NCI-H345 treated with DMSO at 0.1 percent for 48 hours (cell line): Measurements from ENCODE around the gene ZSCAN26.
"Not testable (repeated sequence)": the region's sequence is repeated elsewhere in the genome, so short reads cannot be mapped to it uniquely, and the experiment has no call there.

ENCODE experiments used
- DNase-seq: peaks from one replicate; lab custom pipeline; 2025; ENCODE audit not compliant: unreplicated experiment; lab: John Stamatoyannopoulos, UW

Gene ZSCAN26

DNA sequence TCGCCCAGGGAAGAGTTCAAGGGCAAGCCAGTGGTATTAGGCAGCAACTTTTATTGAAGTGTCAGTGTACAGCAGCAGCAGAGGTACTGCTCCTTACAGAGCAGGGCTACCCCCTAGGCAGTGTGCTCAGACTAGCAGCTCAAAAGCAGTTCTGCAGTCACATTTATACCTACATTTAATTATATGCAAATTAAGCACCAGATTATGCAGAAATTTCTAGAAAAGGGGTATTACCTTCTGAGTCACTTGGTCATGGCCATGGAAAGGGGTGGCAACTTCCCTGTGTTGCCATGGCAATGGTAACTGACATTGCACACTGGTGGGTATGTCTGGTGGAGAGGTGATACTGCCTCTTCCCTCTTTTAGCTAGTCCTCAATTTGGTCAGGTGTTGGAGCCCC is 12.8 kb upstream of the ZSCAN26 start:
- no peak for DNase-seq

DNA sequence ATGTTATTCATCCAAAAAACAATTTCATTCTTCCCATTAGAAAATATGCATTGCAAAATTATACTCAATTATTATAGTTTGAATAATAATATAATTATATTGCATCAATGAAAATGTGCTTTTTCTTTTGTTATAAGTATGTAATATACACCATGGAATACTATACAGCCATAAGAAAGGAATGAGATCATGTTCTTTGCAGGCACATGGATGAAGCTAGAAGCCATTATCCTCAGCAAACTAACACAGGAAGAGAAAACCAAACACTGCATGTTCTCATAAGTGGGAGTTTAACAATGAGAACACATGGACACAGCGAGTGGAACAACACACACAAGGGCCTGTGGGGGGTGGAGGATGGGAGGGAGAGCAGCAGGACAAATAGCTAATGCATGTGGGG is 9.9 kb upstream of the ZSCAN26 start:
- no peak for DNase-seq

DNA sequence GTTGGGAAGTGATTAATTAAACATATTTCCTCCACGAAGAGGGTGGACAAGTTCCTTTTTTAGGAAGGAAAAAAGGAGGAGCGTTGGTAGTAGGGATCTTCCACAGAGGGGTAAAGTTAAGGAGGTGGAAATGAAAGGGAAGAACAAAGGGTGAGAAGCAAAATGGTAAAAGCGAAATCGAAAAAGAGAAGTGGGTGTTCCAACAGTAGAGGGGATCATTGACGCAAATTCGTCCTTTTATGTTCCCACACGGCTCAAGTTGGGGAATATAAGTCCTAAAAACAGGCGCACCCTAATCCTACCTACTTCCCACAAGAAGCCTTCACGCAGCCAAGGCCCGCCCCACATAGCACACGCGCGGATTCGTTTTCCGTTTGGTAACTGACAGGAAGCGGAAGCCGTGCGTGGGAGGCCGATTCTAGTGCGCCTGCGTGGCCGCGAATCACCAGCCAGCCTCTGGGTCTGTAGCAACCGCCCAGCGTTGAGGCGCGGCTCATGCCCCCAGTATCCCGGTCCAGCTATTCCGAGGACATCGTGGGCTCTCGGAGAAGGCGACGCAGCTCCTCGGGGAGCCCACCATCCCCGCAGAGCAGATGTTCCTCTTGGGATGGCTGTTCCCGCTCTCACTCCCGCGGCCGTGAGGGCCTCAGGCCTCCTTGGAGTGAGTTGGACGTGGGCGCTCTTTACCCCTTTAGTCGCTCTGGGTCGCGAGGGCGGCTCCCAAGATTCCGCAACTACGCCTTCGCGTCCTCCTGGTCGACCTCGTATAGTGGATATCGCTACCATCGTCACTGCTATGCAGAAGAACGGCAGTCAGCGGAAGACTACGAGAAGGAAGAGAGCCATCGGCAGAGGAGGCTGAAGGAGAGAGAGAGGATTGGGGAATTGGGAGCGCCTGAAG is 7.8 kb upstream of the ZSCAN26 start, which contains the start of gene NKAPL:
NKAPL (plus strand) TSS at position 421 of the 901 bp plus-strand sequence; CDS start at position 496, 75 bp downstream.
- no peak for DNase-seq

DNA sequence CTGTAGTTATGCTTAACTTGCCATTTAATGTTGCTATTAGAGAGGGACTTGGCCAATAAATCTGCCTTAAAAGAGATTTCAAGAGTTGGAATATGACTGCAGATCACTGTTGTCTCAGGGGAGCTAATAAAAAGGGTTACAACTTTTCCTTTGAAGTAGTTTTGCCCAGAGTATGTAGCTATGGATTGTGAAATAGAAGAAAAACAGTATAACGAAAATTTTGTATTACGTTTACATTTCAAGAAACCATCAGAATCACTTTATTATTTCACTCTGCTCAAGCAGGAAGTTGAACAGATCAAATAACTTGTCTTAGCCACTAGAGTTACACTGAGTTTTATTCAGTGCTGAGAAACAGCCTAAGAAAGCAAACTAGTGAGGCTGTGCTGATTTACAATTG is 3.0 kb upstream of the ZSCAN26 start:
- DNase-seq = no peak

DNA sequence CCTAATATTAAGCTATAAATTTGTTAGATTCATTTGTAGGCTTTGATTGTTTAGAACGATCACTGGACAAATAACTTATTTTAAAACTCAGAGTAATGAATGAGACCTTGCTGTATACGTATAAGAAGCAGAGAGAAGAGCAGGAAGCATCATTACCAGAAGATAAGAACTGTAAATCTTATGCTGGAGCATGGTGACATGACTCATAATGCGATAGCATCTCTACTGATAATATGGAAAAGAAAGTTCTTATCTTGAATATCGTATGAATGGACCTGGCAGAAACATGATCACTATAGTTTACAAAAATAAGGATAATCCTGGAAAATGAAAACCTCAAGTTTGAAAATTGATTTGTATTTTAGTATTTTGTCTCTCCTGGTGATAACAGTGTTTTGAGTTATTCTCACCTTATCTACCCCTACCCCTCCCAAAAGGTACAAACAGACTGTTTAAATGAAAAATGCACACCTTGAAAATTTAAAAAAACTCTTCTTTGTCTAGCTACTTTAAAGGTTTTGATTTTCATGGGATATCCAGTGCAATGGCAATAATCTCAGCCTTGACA is 2.0 kb upstream of the ZSCAN26 start:
- DNase-seq = no peak

DNA sequence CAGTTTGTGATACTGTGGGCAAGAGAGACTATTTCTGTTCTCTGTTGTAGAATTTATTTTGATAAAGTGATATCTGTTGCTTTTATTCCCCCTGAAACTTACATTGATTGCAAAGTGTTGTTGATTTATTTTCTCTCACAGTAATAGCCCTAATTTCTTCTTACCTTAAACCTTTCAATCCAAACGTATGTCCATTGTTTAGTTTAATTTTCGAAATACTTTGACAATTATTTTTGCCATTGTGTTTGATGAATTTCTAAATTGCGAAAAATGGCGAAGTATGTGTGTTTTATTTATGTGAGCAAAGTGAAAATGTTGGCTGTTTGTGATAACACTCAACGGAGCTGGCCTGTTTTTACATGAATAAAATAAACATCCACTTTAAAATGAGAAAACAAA is 381 bp upstream of the ZSCAN26 start:
- DNase-seq = no peak

DNA sequence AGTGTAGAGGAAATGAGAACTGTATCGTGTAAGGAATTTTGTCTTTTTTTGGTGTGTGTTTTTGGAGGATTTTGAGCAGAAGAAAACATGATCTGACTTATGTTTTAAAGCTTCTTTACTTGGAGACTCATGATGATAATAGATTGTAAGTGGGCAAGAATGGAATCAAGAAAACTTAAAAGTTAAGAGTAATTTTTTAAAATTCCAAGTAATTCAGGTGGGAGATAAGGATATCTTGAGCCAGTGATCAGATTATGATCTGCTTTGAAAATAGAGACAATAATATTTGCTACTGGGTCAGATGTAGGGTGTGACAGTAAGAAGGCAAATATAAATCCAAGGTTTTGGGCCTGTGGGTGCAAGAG is 734 bp downstream of the ZSCAN26 start:
- DNase-seq = no peak

DNA sequence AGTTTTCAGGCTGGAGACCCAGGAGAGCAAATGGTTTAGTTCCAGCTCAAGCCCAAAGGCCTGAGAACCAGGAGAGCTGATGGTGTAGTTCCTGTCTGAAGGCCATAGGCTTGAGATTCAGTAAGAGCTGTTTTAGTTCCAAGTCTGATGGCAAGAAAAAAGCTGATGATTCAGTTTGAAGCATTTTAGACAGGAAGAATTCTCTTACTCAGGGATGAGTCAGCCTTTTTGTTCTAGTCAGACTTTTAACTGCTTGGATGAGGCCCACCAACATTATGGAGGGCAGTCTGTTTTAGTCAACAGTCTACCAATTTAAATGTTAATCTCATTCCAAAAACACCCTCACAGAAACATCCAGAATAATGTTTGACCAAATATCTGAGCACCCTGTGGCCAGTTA is 2.5 kb downstream of the ZSCAN26 start:
- DNase-seq = no peak

DNA sequence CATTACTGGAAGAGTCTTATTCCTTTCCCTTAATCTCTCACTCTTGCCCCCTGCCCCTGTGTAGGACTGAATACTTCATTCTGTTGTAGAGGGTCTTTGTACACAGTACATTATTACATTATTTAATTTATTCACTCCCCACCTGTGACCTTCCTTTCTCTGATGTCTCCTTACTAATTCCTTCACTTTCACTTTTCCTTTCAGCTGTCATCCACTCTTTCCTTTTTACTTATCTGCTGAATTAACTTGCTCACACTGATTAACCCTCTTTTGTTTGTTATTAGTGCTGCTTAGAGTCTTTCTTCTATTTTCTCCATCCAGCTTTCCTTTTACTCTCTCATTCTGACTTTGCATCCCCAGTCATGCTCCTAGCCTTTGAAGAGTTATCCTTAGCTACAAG is 7.9 kb downstream of the ZSCAN26 start:
- DNase-seq = no peak

DNA sequence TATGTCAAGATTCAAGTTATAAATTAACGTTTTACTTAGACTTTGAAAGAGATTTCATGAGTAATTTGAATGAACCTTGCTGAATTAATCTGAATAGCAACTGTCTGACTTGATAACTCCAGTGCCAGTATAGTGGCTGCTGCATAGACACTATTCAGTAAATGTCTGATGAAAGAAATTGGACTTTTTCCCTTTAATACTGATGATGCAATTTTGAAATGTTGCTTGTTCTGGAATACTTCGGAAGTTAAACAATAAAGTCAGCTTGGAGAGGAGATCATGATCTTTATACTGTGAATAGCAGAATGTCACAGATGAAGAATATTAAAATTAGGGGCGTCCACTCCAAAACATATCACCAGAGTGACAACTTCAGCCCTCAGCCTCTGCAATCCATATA is 10.8 kb downstream of the ZSCAN26 start:
- no peak for DNase-seq

DNA sequence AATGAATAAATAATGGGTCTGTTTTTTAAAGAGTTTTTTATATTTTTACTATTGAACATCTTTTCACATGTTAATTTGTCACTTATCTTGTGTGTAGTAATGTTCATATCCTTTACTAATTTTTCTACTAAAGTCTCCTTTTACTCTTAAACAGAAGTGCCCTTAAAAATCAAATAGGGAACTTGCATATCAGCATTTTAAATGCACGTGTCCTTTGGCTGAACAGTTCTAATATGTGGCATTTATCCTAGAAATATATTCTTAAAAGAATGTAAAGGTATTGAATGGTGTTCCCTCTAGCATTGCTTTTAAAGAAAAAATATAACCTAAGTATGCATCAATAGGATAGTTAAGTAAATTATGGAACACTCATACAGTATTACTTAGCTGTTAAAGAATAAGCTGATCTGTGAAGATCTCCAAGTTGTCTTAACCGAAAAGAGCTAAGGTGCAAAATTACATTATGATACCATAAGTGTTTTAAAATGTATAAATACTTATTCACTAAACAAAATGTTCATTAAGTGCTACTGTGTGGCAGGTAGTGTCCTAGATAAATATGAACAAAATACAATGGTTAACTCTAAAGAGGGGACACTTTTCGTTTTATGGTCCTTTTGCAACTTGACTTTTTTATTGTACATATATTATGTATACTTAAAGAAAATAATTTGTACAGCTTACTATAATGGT is 13.8 kb downstream of the ZSCAN26 start:
- DNase-seq = no peak

DNA sequence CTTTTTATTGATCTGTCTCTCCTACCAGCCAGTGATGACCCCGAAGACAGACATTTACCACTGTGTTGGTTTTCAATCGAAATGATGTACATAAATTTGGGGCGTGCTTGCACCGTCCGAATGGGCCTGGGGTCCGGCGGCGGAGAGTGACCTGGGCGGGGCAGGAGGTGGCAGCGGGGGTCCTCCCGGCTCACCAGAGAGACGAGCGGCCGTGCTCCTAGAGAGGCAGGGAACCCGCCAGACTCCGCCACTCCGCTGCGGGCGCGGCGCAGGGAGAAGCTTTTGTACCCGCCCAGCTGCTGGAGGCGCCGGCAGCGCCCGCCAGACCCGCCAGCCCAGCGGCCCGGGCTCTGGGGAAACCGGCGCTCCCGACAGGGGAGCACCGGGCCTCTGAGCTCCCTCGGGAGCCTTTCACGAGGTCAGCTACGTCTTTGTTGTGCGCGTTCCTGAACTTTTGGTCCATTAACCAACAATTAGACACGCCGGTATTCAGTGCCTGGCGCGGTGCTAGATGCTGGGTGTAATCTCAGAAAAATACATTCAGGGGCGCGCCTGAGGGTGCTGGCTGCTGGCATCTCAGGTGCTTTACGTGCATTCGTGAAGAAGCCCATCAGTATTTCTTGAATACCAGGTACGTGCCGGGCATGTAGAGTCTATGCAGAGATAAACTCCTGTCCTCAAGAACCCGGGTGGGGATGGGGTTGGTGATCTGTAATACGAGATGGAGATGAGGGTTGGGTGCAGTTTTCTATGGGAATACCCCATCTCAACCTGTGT is 14.5 kb downstream of the ZSCAN26 start, which contains the start of gene PGBD1:
PGBD1 (plus strand) TSS at position 285 of the 777 bp plus-strand sequence. CDS start 2,242 bp downstream, outside the sequence.
- peak; percentile 47 for DNase-seq

DNA sequence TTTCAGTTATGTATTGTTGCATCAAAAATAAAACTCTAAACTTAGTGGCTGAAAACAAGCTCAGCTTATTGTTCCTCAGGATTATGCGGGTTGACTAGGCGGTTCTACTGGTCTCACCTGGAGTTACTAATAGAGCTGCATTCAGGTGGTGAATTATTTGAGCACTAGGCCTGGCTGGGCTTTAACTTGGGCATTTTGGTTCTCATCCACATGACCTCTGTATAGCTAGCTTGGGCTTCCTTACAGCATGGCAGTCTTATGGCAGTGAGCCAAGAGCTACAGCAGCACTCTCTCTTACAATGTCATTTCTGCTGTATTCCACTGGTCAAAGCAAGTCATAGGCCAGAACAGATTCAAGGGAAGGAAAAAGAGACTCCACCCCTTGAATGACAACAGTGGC is 16.0 kb downstream of the ZSCAN26 start:
- no peak for DNase-seq

DNA sequence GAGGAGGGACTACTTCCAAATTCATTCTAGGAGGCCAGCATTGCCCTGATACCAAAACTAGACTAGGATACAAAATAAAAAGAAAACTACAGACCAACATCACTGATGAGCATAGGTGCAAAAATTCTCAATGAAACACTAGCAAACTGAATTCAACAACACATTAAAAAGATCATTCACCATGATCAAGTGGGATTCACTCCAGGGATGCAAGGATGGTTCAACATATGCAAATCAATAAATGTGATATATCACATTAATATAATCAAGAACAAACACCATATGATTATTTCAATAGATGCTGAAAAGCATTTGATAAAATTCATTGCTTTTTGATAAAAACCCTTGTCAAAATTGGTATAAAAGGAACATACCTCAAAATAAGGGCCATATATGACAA is 24.6 kb downstream of the ZSCAN26 start:
- no peak for DNase-seq

DNA sequence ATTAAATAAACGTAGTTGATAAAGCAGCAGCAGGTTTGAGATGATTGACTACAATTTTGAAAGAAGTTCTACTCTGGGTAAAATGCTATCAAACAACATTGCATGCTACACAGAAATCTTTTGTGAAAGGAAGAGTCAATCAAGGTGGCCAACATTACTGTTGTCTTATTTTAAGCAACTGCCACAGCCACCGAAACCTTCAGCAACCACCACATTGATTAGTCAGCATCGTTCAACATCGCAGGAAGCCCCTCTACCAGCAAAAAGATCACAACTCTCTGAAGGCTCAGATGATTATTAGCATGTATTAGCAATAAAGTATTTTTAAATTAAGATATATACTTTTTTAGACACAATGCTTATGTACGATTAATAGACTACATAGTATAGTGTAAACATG is 28.4 kb downstream of the ZSCAN26 start:
- DNase-seq = no peak

DNA sequence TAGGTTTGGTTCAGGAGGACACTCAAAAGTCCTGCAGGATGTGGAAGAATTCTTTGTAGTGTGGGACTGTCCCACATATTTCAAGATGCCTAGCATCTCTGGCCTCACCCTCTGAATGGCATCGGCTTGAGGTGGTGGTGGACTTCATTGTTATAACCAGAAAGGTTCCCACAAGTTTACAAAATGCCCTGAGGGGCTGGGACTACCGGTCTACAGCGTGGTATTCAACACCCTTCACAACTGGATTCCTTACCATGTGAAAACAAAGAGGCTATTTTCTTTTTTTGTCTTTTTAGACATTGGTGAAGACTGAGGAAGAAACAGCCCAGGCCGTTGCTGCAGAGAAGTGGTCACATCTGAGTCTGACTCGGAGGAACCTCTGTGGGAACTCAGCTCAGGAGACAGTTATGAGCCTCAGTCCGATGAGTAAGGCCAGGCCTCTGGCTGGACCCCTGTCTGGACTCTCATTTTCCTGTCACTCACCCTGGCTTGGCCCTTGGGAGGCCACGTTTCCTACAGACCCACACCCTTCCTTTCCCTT is 29.6 kb downstream of the ZSCAN26 start:
- no peak for DNase-seq

DNA sequence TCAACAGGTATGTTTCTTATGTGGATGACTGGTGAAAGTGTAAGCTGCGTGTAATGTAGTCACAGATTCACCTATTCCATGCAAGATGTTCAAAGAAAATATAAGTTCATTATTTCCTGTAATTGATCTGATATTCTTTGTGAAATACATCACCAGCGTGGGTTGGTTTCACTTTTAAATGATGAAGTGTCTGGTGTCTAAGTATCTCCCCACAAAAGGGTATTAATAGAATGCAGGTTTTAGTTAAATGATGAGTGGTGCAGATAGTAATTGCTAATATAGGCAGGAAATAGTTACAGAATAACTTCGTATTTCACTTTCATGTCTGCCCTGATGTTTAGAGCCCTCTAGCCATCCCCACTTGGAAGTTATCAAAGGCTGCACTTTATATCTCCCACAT is 36.6 kb downstream of the ZSCAN26 start:
- no peak for DNase-seq

DNA sequence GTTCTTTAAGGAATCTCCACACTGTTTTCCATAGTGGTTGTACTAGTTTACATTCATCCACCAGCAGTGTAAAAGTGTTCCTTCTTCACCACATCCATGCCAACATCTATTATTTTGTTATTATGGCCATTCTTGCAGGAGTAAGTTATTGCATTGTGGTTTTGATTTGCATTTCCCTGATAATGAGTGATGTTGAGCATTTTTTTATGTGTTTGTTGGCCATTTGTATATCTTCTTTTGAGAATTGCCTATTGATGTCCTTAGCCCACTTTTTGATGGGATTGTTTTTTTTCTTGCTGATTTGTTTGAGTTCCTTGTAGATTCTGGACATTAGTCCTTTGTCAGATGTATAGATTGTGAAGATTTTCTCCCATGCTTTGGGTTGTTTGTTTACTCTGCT is 39.4 kb downstream of the ZSCAN26 start:
- DNase-seq = not testable (repeated sequence)

DNA sequence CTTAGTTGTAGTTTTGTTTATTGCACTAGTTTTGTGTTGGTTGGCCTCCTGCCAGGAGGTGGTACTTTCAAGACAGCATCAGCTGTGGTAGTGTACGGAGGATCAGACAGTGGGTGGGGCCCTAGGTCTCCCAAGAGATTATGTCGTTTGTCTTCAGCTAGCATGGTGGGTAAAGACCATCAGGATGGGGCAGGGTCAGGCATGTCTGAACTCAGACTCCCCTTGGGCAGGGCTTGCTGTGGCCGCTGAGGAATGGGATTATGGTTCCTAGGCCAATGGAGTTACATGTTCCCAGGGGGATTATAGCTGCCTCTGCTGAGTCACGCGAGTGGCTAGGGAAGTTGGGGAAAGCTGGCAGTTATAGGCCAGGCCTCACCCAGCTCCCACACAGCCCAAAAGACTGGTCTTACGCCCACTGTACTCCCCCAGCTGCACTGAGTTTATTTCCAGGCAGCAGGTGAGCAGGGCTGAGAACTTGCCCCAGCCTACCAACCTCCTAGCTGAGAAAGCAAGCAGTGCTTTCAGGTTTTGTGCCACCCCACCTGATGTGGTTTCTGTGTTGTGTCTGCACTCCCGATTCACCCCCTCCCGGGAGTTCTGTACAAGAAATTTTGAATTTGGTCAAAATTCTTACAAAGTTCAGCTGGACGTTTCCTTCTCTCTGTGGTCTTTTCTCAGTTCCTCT is 44.3 kb downstream of the ZSCAN26 start:
- DNase-seq = no peak

DNA sequence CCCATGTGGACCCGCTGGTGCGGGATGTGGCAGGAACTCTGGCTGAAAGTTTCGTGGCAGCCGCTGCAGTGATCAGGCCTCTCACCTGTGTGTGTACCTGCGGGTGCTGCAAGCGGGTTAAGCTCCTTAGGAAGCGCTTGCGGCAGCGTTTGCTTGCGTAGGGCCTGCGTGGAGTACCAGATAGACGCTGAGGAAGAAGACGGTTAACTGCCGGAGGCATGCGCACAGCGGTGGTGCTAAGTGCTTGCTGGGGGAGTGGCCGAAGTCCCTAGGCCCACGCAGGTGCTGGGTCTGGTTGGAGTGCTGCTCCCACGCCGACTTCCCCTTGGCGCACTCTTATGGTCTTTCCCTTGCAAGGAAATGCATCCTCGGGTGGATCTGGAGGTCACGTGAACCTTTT is 46.0 kb downstream of the ZSCAN26 start:
- DNase-seq = no peak
